ENCODE measurements around the gene AGRN. TPM values are rescaled to one million over a fixed set of nuclear protein-coding genes. Genes with fewer than 3 reads are reported as not detected.

The AGRN gene
- total RNA-seq, 1 donor from 2014 or later: 479 TPM

GRCh38 chr1:1040004-1040991 is 20.4 kb downstream of the AGRN start:
- Histone ChIP-seq H3K4me3 (ENCODE audit: low read depth, low read length) (peak overlapping the region; percentile 12), H3K36me3 (ENCODE audit: control insufficient read depth, insufficient read depth, low read length) (peaks cover 5% of the 10 kb centered on the region), H3K27me3 (ENCODE audit: control insufficient read depth, insufficient read depth, low read length) (no peaks in the 10 kb centered on the region)
- TF ChIP-seq, protein P1, sequence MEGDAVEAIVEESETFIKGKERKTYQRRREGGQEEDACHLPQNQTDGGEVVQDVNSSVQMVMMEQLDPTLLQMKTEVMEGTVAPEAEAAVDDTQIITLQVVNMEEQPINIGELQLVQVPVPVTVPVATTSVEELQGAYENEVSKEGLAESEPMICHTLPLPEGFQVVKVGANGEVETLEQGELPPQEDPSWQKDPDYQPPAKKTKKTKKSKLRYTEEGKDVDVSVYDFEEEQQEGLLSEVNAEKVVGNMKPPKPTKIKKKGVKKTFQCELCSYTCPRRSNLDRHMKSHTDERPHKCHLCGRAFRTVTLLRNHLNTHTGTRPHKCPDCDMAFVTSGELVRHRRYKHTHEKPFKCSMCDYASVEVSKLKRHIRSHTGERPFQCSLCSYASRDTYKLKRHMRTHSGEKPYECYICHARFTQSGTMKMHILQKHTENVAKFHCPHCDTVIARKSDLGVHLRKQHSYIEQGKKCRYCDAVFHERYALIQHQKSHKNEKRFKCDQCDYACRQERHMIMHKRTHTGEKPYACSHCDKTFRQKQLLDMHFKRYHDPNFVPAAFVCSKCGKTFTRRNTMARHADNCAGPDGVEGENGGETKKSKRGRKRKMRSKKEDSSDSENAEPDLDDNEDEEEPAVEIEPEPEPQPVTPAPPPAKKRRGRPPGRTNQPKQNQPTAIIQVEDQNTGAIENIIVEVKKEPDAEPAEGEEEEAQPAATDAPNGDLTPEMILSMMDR (IDR thresholded peaks at IDR 0.05; ENCODE audit: insufficient read depth, low read length, poor library complexity, severe bottlenecking): no peak
- DNase-seq (ENCODE audit: low read depth): peak; percentile 45

- Histone ChIP-seq H3K27me3 (ENCODE audit: control insufficient read depth, insufficient read depth, low read length) (no peaks in the 10 kb centered on the region), H3K4me3 (ENCODE audit: low read depth, low read length) (no peak overlapping the region), H3K36me3 (ENCODE audit: control insufficient read depth, insufficient read depth, low read length) (peaks cover 5% of the 10 kb centered on the region)
- no peak for DNase-seq (ENCODE audit: low read depth)
- TF ChIP-seq, protein P1 (IDR thresholded peaks at IDR 0.05; ENCODE audit: insufficient read depth, low read length, poor library complexity, severe bottlenecking): no peak
These were observed 21.2 kb downstream of the AGRN start for GRCh38 chr1:1041092-1041523.

DNA sequence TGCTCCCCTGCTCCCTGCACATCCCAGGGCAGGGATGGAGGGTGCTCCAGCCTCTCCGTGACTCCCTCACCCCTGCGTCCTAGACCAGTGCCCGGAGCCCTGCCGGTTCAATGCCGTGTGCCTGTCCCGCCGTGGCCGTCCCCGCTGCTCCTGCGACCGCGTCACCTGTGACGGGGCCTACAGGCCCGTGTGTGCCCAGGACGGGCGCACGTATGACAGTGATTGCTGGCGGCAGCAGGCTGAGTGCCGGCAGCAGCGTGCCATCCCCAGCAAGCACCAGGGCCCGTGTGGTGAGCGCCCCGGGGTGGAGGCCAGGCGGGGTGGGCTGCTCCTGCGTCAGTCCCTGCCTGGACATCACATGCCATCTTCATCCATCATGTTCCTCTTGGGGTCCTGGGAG is 22.0 kb downstream of the AGRN start:
- TF ChIP-seq, protein P1 (IDR thresholded peaks at IDR 0.05; ENCODE audit: insufficient read depth, low read length, poor library complexity, severe bottlenecking): no peak
- no peaks in the 10 kb centered on the region for H3K27me3 ChIP-seq (ENCODE audit: control insufficient read depth, insufficient read depth, low read length)
- H3K4me3 ChIP-seq (ENCODE audit: low read depth, low read length): no peak overlapping the region
- peaks cover 5% of the 10 kb centered on the region for H3K36me3 ChIP-seq (ENCODE audit: control insufficient read depth, insufficient read depth, low read length)
- DNase-seq (ENCODE audit: low read depth): no peak

GRCh38 chr1:1042835-1043234 is 22.9 kb downstream of the AGRN start:
- no peak overlapping the region for H3K4me3 ChIP-seq (ENCODE audit: low read depth, low read length)
- H3K36me3 ChIP-seq (ENCODE audit: control insufficient read depth, insufficient read depth, low read length): peaks cover 5% of the 10 kb centered on the region
- no peak for DNase-seq (ENCODE audit: low read depth)
- H3K27me3 ChIP-seq (ENCODE audit: control insufficient read depth, insufficient read depth, low read length): no peaks in the 10 kb centered on the region
- TF ChIP-seq, protein P1 (IDR thresholded peaks at IDR 0.05; ENCODE audit: insufficient read depth, low read length, poor library complexity, severe bottlenecking): no peak

- no peak for DNase-seq (ENCODE audit: low read depth)
- TF ChIP-seq, protein P1 (IDR thresholded peaks at IDR 0.05; ENCODE audit: insufficient read depth, low read length, poor library complexity, severe bottlenecking): no peak
- H3K27me3 ChIP-seq (ENCODE audit: control insufficient read depth, insufficient read depth, low read length): no peaks in the 10 kb centered on the region
- peaks cover 5% of the 10 kb centered on the region for H3K36me3 ChIP-seq (ENCODE audit: control insufficient read depth, insufficient read depth, low read length)
- H3K4me3 ChIP-seq (ENCODE audit: low read depth, low read length): no peak overlapping the region
These were observed 23.5 kb downstream of the AGRN start for GRCh38 chr1:1043411-1043810.

Data from kidney epithelial cell (primary cell).